ENCODE results near the gene ADGRV1. TPM values are rescaled to one million over a fixed set of nuclear protein-coding genes. Genes with fewer than 3 reads are reported as not detected.
A peak's percentile ranks its signal among the peaks of the same experiment; 100 is the strongest.

The ADGRV1 gene
- total and polyA plus RNA-seq, 9 of the 15 experiments (the other 6 are each of a cell fraction or from before 2014, with no cell fraction given), result 21.7 to 156 (median 58.2) TPM

GRCh38 chr5:91027405-91028139 lies 469.0 kb downstream of the ADGRV1 start (continued):
- TF ChIP-seq ZNF398 (CRISPR knock-in tag; IDR thresholded peaks at IDR 0.05) (no peak), PTRF (tag; IDR thresholded peaks at IDR 0.05) (no peak), ZNF197 (CRISPR knock-in tag; IDR thresholded peaks at IDR 0.05; ENCODE audit: low read depth) (no peak), TFAM (CRISPR knock-in tag; conservative IDR thresholded peaks at IDR 0.05) (no peak), ZNF143 (CRISPR knock-in tag; IDR thresholded peaks at IDR 0.05) (no peak)

GRCh38 chr5:91028499-91028956 lies 469.9 kb downstream of the ADGRV1 start:
- no peaks in the 10 kb centered on the region for H3K9me3 ChIP-seq (replicated peaks; ENCODE audit: control insufficient read depth, insufficient read depth, low read depth, low read length)
- FAIRE-seq (no peak), DNase-seq (ENCODE audit: extremely low read depth in 1 of 4, low spot score in 3 of 4) (peak in 2 of 4 experiments; percentile 27 to 38), ATAC-seq (peak; percentile 88)
- H3K36me3 ChIP-seq (ENCODE audit: control insufficient read depth, insufficient read depth, low read length), result no peaks in the 10 kb centered on the region
- WGBS (ENCODE audit: insufficient coverage, low coverage, missing lambda C conversion rate), result 18% methylated on average over 1 of the region's 2 CpGs
- no peak overlapping the region; the same call in 1 of the 2 replicates for H3K4me2 ChIP-seq (ENCODE audit: insufficient read depth, low read length)
- intact Hi-C loops (cut with micrococcal nuclease), result no loop called here
- no peaks in the 10 kb centered on the region for H3K27me3 ChIP-seq (ENCODE audit: control insufficient read depth in 2 of 2, insufficient read depth in 2 of 2, low read length in 2 of 2)
- H3K4me3 ChIP-seq, result no peak overlapping the region
- no peak overlapping the region for H2AFZ ChIP-seq (ENCODE audit: low read depth, low read length)
- ChIA-PET CTCF (ENCODE audit: low intra/inter-chr PET ratio) (no interaction called here), POLR2A (interaction anchor here (0.7 to 1.8 kb wide), 2 partner anchors 10 to 45 kb away, joined by 3 to 4 read pairs; no protein-coding TSS in a partner anchor)
- no peaks in the 10 kb centered on the region for H3K9me1 ChIP-seq (ENCODE audit: control insufficient read depth, insufficient read depth, low read length)
- H3K9ac ChIP-seq (ENCODE audit: insufficient read depth in 1 of 2, low read depth in 2 of 2, low read length in 2 of 2), result no peak overlapping the region
- no peak overlapping the region for H3K27ac ChIP-seq (ENCODE audit: extremely low read depth, low read depth, low read length)
- in situ Hi-C loops (cut with MboI), result no loop called here
- peaks cover 0 to 9% of the 10 kb centered on the region in 2 experiments; a peak in 2 of 5 replicates for H3K4me1 ChIP-seq (replicated peaks in 1 of 2; ENCODE audit: control insufficient read depth in 2 of 2, insufficient read depth in 2 of 2, low read length in 2 of 2)
- H3K79me2 ChIP-seq (ENCODE audit: control insufficient read depth, insufficient read depth, low read length), result no peaks in the 10 kb centered on the region
- no peaks in the 10 kb centered on the region for H4K20me1 ChIP-seq (replicated peaks; ENCODE audit: control insufficient read depth, insufficient read depth, low read length)
- BruUV-seq (replicated peaks), result no TSS peak
- peak in 1 of 2 experiments; percentile 97; a peak in 2 of 4 replicates for TF ChIP-seq RCOR1 (IDR thresholded peaks at IDR 0.05; ENCODE audit: borderline replicate concordance in 1 of 2, low read depth in 2 of 2, low read length in 2 of 2)
- no peak for TF ChIP-seq ZKSCAN8 (CRISPR knock-in tag; IDR thresholded peaks at IDR 0.05)
- no peak for TF ChIP-seq FOXK2 (conservative IDR thresholded peaks at IDR 0.05 in 1 of 2, IDR thresholded peaks at IDR 0.05 in 1 of 2; ENCODE audit: low read depth in 2 of 2)
- peak; percentile 82 for TF ChIP-seq DPF2 (IDR thresholded peaks at IDR 0.05)
- TF ChIP-seq ARID1B (IDR thresholded peaks at IDR 0.05), result peak; percentile 87
- TF ChIP-seq HDAC2 (IDR thresholded peaks at IDR 0.05), result peak; percentile 81
- peak; percentile 27; the same call in 1 of the 2 replicates for TF ChIP-seq NFIC (IDR thresholded peaks at IDR 0.05)
- no peak for TF ChIP-seq OTX1 (CRISPR knock-in tag; IDR thresholded peaks at IDR 0.05)
- peak; percentile 56 for TF ChIP-seq MEIS2 (IDR thresholded peaks at IDR 0.05; ENCODE audit: partially characterized antibody)
- no peak for TF ChIP-seq CLOCK (CRISPR knock-in tag; IDR thresholded peaks at IDR 0.05; ENCODE audit: borderline replicate concordance)
- TF ChIP-seq TEAD4 (IDR thresholded peaks at IDR 0.05; ENCODE audit: low read length), result peak; percentile 89
- TF ChIP-seq TEAD4 (CRISPR knock-in tag; IDR thresholded peaks at IDR 0.05; ENCODE audit: borderline replicate concordance), result no peak

Measured in K562 (cell line).